KMS-11 (cell line): Measurements from ENCODE around the gene FAM120B.

Source experiments
- H2AFZ ChIP-seq: fragments of 200-600 bp; sonication (generic); 2 replicates; pipeline ENCODE4 v1.6.1; 2016; ENCODE audit warnings: antibody characterized with exemption, mixed run types, low read depth
- H3K27ac ChIP-seq: fragments of 200-600 bp; sonication (generic); 2 replicates; pipeline ENCODE4 v1.6.1; 2016; ENCODE audit warnings: mild to moderate bottlenecking, mixed run types
- H3K27me3 ChIP-seq: fragments of 200-600 bp; sonication (generic); 2 replicates; pipeline ENCODE4 v1.6.1; 2017; ENCODE audit warnings: mild to moderate bottlenecking, low read depth, mixed run types, moderate library complexity; ENCODE audit not compliant: insufficient read depth
- H3K36me3 ChIP-seq: fragments of 200-600 bp; sonication (generic); 2 replicates; pipeline ENCODE4 v1.6.1; 2017; ENCODE audit warnings: mild to moderate bottlenecking, mixed run types; ENCODE audit not compliant: insufficient read depth
- H3K4me1 ChIP-seq: fragments of 200-600 bp; sonication (generic); 2 replicates; pipeline ENCODE4 v1.6.1; 2016; ENCODE audit warnings: mild to moderate bottlenecking, low read depth, mixed run types; ENCODE audit not compliant: poor library complexity, severe bottlenecking
- H3K4me2 ChIP-seq: fragments of 200-600 bp; sonication (generic); 2 replicates; pipeline ENCODE4 v1.7.0; 2016; ENCODE audit warnings: mild to moderate bottlenecking, mixed run types
- H3K4me3 ChIP-seq: fragments of 200-600 bp; sonication (generic); IDR thresholded peaks from 2 replicates; pipeline ENCODE4 v1.6.1; 2017; ENCODE audit warnings: low read depth, low read length, mixed read lengths; ENCODE audit not compliant: insufficient read depth
- H3K79me2 ChIP-seq: fragments of 200-600 bp; sonication (generic); 2 replicates; pipeline ENCODE4 v1.6.1; 2016; ENCODE audit warnings: low read depth, mixed run types; ENCODE audit not compliant: insufficient read depth
- H3K9ac ChIP-seq: fragments of 200-600 bp; sonication (generic); 2 replicates; pipeline ENCODE4 v1.6.1; 2016; ENCODE audit warnings: mild to moderate bottlenecking, mixed run types
- H4K20me1 ChIP-seq: fragments of 200-600 bp; sonication (generic); 2 replicates; pipeline ENCODE4 v1.6.1; 2016; ENCODE audit warnings: mild to moderate bottlenecking, mixed run types; ENCODE audit not compliant: insufficient read depth
- CTCF ChIP-seq: fragments of 200-600 bp; sonication (generic); conservative IDR thresholded peaks from 2 replicates; pipeline ENCODE4 v1.6.1; 2017; ENCODE audit warnings: low read depth, mild to moderate bottlenecking, antibody characterized with exemption, low read length, moderate library complexity, mixed read lengths

FAM120B gene

GRCh38 chr6:170282512-170283158 is 23.9 kb upstream of the FAM120B start:
- no peak for TF ChIP-seq CTCF
- H3K9ac ChIP-seq = no peak overlapping the region
- no peak overlapping the region for H2AFZ ChIP-seq
- H3K4me1 ChIP-seq = no peaks in the 10 kb centered on the region
- no peak overlapping the region for H3K27ac ChIP-seq
- no peaks in the 10 kb centered on the region for H3K36me3 ChIP-seq
- no peaks in the 10 kb centered on the region for H3K79me2 ChIP-seq
- H3K4me3 ChIP-seq = no peak overlapping the region
- H3K4me2 ChIP-seq = no peak overlapping the region
- H4K20me1 ChIP-seq = no peaks in the 10 kb centered on the region
- H3K27me3 ChIP-seq = peaks cover 28% of the 10 kb centered on the region; the same call in 1 of the 2 replicates

DNA sequence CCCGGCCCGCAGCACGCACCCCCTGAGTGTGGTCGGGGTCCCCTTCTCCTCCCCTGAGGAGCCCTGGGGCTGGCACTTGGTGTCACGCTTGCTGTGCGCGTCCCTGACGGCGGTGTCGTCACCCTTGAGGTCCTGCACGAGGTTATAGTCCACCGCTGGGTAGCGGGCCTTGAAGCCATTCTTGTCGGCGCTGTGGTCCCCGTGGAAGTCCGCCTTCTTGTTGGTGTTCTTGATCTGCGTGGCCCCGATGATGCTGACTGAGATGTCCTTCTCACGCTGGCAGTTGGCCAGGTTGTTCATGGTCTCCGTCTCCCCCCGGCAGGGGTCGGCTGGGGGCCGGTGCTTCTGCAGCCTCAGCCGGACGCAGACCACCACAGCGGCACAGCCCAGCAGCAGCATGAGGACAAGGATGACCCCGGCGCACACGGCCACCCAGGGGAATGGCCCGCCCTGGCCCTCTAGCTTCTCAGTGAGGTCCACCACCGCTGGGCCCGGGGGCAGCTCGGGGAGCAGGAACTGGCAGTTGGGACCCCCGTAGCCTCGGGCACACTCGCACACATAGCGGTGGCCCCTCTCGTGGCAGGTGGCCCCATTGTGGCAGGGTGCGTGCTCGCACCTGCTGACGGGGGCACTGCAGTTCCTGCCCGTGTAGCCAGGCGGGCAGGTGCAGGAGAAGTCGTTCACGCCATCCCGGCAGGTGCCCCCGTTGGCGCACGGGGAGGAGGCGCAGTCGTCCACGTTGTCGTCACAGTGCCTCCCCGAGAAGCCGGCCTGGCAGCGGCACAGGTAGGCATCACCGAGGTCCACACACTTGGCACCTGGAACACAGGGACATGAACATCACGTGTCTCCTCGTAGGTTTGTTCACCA is 23.1 kb upstream of the FAM120B start:
- Histone ChIP-seq H3K9ac (no peak overlapping the region), H3K36me3 (no peaks in the 10 kb centered on the region), H3K79me2 (no peaks in the 10 kb centered on the region), H2AFZ (no peak overlapping the region), H3K27ac (no peak overlapping the region), H3K4me1 (no peaks in the 10 kb centered on the region), H3K4me3 (no peak overlapping the region), H4K20me1 (no peaks in the 10 kb centered on the region), H3K27me3 (peaks cover 25% of the 10 kb centered on the region; the same call in 1 of the 2 replicates), H3K4me2 (no peak overlapping the region)
- TF ChIP-seq CTCF = no peak

- no peak overlapping the region for H3K9ac ChIP-seq
- TF ChIP-seq CTCF = no peak
- H3K4me1 ChIP-seq = no peaks in the 10 kb centered on the region
- H3K79me2 ChIP-seq = no peaks in the 10 kb centered on the region
- H3K4me3 ChIP-seq = no peak overlapping the region
- no peak overlapping the region for H2AFZ ChIP-seq
- H3K27ac ChIP-seq = no peak overlapping the region
- no peaks in the 10 kb centered on the region for H4K20me1 ChIP-seq
- peaks cover 22% of the 10 kb centered on the region; the same call in 1 of the 2 replicates for H3K27me3 ChIP-seq
- no peak overlapping the region for H3K4me2 ChIP-seq
- H3K36me3 ChIP-seq = no peaks in the 10 kb centered on the region
Observed at GRCh38 chr6:170284126-170284773, 22.3 kb upstream of the FAM120B start.

DNA sequence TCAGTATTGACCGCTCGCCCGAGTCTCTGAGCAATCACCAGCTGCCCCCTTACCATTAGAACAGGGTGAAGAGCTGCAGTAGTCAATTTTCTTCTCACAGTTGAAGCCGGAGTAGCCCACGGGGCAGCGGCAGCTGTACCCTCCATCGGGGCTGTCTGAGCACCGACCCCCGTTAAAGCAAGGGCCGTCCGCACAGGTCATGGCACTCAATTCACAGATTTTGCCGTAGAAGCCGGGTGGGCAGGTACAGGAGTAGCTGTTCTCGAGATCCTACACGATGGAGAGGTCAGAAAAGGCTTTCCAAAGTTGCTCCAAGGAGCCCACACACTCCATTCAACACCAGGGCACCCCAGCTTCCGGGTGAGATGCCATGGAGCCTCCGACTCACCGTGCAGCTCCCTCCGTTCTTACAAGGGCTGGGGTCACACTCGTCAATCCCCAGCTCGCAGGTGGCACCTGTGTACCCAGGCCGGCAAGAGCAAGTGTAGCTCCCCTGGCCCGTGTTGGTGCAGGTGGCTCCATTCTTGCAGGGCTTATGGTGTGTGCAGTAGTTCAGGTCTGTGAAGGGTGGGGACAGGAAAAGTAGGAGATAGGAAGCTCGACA is 21.6 kb upstream of the FAM120B start:
- H3K9ac ChIP-seq = no peak overlapping the region
- H3K27ac ChIP-seq = no peak overlapping the region
- H3K4me2 ChIP-seq = no peak overlapping the region
- no peak overlapping the region for H3K4me3 ChIP-seq
- H3K79me2 ChIP-seq = no peaks in the 10 kb centered on the region
- no peaks in the 10 kb centered on the region for H3K36me3 ChIP-seq
- no peak for TF ChIP-seq CTCF
- H4K20me1 ChIP-seq = no peaks in the 10 kb centered on the region
- peaks cover 22% of the 10 kb centered on the region; the same call in 1 of the 2 replicates for H3K27me3 ChIP-seq
- no peaks in the 10 kb centered on the region for H3K4me1 ChIP-seq
- no peak overlapping the region for H2AFZ ChIP-seq
